Dendritic cell treated with granulocyte-macrophage colony-stimulating factor and Interleukin-4, amounts not matched to agents 40 ng/mL and 50 ng/mL, for 4 days (primary cell): Measurements from ENCODE around the gene NUSAP1.
"Not testable (repeated sequence)": the region's sequence is repeated elsewhere in the genome, so short reads cannot be mapped to it uniquely, and the experiment has no call there.

Experiments
- H3K27ac Mint-ChIP-seq: one replicate; pipeline ENCODE4 v1.8.0; 2022; ENCODE audit warnings: mild to moderate bottlenecking, mixed read lengths
- H3K27me3 Mint-ChIP-seq: one replicate; pipeline ENCODE4 v1.8.0; 2022; ENCODE audit warnings: mild to moderate bottlenecking, mixed read lengths
- H3K36me3 Mint-ChIP-seq: one replicate; pipeline ENCODE4 v1.8.0; 2022; ENCODE audit warnings: low read depth, mixed read lengths
- H3K4me1 Mint-ChIP-seq: one replicate; pipeline ENCODE4 v1.8.0; 2022; ENCODE audit warnings: low read depth, mixed read lengths
- H3K4me3 Mint-ChIP-seq: one replicate; pipeline ENCODE4 v1.8.0; 2022; ENCODE audit warnings: mild to moderate bottlenecking, moderate library complexity, mixed read lengths
- H3K9me3 Mint-ChIP-seq: one replicate; pipeline ENCODE4 v1.8.0; 2022; ENCODE audit warnings: mixed read lengths
- intact Hi-C: fragments of 100-400 bp; cut with micrococcal nuclease; formaldehyde crosslinking; loops from one replicate; pipeline ENCODE4 v1.15.0; 2022

Gene NUSAP1

GRCh38 chr15:41332194-41333025 is at the start of gene NUSAP1, which contains the start of gene OIP5:
NUSAP1 (plus strand) TSS chr15:41332881; CDS start chr15:41332958, 77 bp downstream.
OIP5 (minus strand) TSS chr15:41332591; CDS start chr15:41332561, 30 bp downstream.
- Mint-ChIP-seq H3K4me1 (peaks cover 29% of the 10 kb centered on the region), H3K4me3 (peak within 1 kb of the TSS; percentile 99), H3K27ac (peak within 1 kb of the TSS; percentile 93), H3K9me3 (no peaks in the 10 kb centered on the region), H3K27me3 (no peaks in the 10 kb centered on the region), H3K36me3 (peaks cover 12% of the 10 kb centered on the region)
- intact Hi-C loops, result loop anchor here (1.0 kb wide), 1 partner anchor 45 kb away; no protein-coding TSS in a partner anchor

- intact Hi-C loops, result loop anchor here (2.0 to 10.0 kb wide), 2 partner anchors 52 to 122 kb away; partner anchors contain the start of genes CHP1, EXD1 and NDUFAF1
- not testable (repeated sequence) for H3K27me3 Mint-ChIP-seq, H3K9me3 Mint-ChIP-seq
- peaks cover 72% of the 10 kb centered on the region for H3K36me3 Mint-ChIP-seq
- peaks cover 23% of the 10 kb centered on the region for H3K4me1 Mint-ChIP-seq
- H3K4me3 Mint-ChIP-seq, result peak overlapping the region; percentile 92
- peak overlapping the region; percentile 97 for H3K27ac Mint-ChIP-seq
Observed at GRCh38 chr15:41282980-41283652, 49.6 kb upstream of the NUSAP1 start.

- Mint-ChIP-seq H3K4me1 (peaks cover 28% of the 10 kb centered on the region), H3K27ac (peak overlapping the region; percentile 97), H3K4me3 (peak overlapping the region; percentile 92), H3K9me3 (no peaks in the 10 kb centered on the region), H3K27me3 (no peaks in the 10 kb centered on the region), H3K36me3 (peaks cover 73% of the 10 kb centered on the region)
- intact Hi-C loops, result loop anchor here (2.0 to 10.0 kb wide), 2 partner anchors 53 to 121 kb away; partner anchors contain the start of genes CHP1, EXD1 and NDUFAF1
Observed at GRCh38 chr15:41283653-41284426, 48.8 kb upstream of the NUSAP1 start.

- Mint-ChIP-seq H3K27ac (peak overlapping the region; percentile 97), H3K4me1 (peaks cover 29% of the 10 kb centered on the region), H3K27me3 (no peaks in the 10 kb centered on the region), H3K4me3 (peak overlapping the region; percentile 92), H3K36me3 (peaks cover 68% of the 10 kb centered on the region), H3K9me3 (no peaks in the 10 kb centered on the region)
- intact Hi-C loops, result loop anchor here (10.0 kb wide), 1 partner anchor 120 kb away; the partner anchor contains the start of gene NDUFAF1
Observed at GRCh38 chr15:41284427-41285177, 48.1 kb upstream of the NUSAP1 start.

- no peaks in the 10 kb centered on the region for H3K27me3 Mint-ChIP-seq
- H3K27ac Mint-ChIP-seq, result peak overlapping the region; percentile 97
- H3K4me3 Mint-ChIP-seq, result peak overlapping the region; percentile 92
- peaks cover 29% of the 10 kb centered on the region for H3K4me1 Mint-ChIP-seq
- no peaks in the 10 kb centered on the region for H3K9me3 Mint-ChIP-seq
- peaks cover 62% of the 10 kb centered on the region for H3K36me3 Mint-ChIP-seq
- intact Hi-C loops, result loop anchor here (10.0 kb wide), 1 partner anchor 120 kb away; the partner anchor contains the start of gene NDUFAF1
Observed at GRCh38 chr15:41285285-41285684, 47.4 kb upstream of the NUSAP1 start.

GRCh38 chr15:41286665-41287333 is 45.9 kb upstream of the NUSAP1 start:
- Mint-ChIP-seq H3K4me3 (no peak overlapping the region), H3K27me3 (no peaks in the 10 kb centered on the region), H3K4me1 (peaks cover 39% of the 10 kb centered on the region), H3K9me3 (no peaks in the 10 kb centered on the region), H3K27ac (peak overlapping the region; percentile 46), H3K36me3 (peaks cover 62% of the 10 kb centered on the region)
- intact Hi-C loops, result loop anchor here (1.0 to 10.0 kb wide), 2 partner anchors 47 to 118 kb away; partner anchors contain the start of gene NDUFAF1

GRCh38 chr15:41288464-41288863 is 44.2 kb upstream of the NUSAP1 start:
- no peak overlapping the region for H3K4me3 Mint-ChIP-seq
- H3K4me1 Mint-ChIP-seq, result peaks cover 42% of the 10 kb centered on the region
- H3K9me3 Mint-ChIP-seq, result no peaks in the 10 kb centered on the region
- no peak overlapping the region for H3K27ac Mint-ChIP-seq
- peaks cover 59% of the 10 kb centered on the region for H3K36me3 Mint-ChIP-seq
- H3K27me3 Mint-ChIP-seq, result no peaks in the 10 kb centered on the region
- intact Hi-C loops, result loop anchor here (10.0 kb wide), 1 partner anchor 116 kb away; the partner anchor contains the start of gene NDUFAF1

- H3K27ac Mint-ChIP-seq, result no peak overlapping the region
Observed at GRCh38 chr15:41289953-41290352, 42.7 kb upstream of the NUSAP1 start.

GRCh38 chr15:41291065-41291631 is 41.5 kb upstream of the NUSAP1 start:
- Mint-ChIP-seq H3K4me3 (peak overlapping the region; percentile 23), H3K27ac (peak overlapping the region; percentile 81), H3K27me3 (no peaks in the 10 kb centered on the region)

More at GRCh38 chr15:41289953-41290352, 42.7 kb upstream of the NUSAP1 start:
- Mint-ChIP-seq H3K4me3 (no peak overlapping the region), H3K27me3 (no peaks in the 10 kb centered on the region), H3K4me1 (peaks cover 36% of the 10 kb centered on the region), H3K9me3 (no peaks in the 10 kb centered on the region), H3K36me3 (peaks cover 59% of the 10 kb centered on the region)
- intact Hi-C loops, result loop anchor here (10.0 kb wide), 1 partner anchor 115 kb away; the partner anchor contains the start of gene NDUFAF1

GRCh38 chr15:41292521-41292920 is 40.2 kb upstream of the NUSAP1 start:
- Mint-ChIP-seq H3K4me1 (peaks cover 20% of the 10 kb centered on the region), H3K27me3 (no peaks in the 10 kb centered on the region), H3K9me3 (no peaks in the 10 kb centered on the region), H3K27ac (peak overlapping the region; percentile 81), H3K4me3 (no peak overlapping the region), H3K36me3 (peaks cover 59% of the 10 kb centered on the region)
- intact Hi-C loops, result no loop called here

More at GRCh38 chr15:41291065-41291631, 41.5 kb upstream of the NUSAP1 start:
- H3K36me3 Mint-ChIP-seq, result peaks cover 59% of the 10 kb centered on the region
- H3K4me1 Mint-ChIP-seq, result peaks cover 29% of the 10 kb centered on the region
- intact Hi-C loops, result no loop called here
- no peaks in the 10 kb centered on the region for H3K9me3 Mint-ChIP-seq

GRCh38 chr15:41301139-41301538 is 31.5 kb upstream of the NUSAP1 start:
- H3K9me3 Mint-ChIP-seq, H3K4me3 Mint-ChIP-seq, H3K4me1 Mint-ChIP-seq, intact Hi-C loops, H3K27ac Mint-ChIP-seq, H3K27me3 Mint-ChIP-seq: not testable (repeated sequence)
- peaks cover 48% of the 10 kb centered on the region for H3K36me3 Mint-ChIP-seq

- Mint-ChIP-seq H3K36me3 (peaks cover 43% of the 10 kb centered on the region), H3K27ac (no peak overlapping the region), H3K27me3 (no peaks in the 10 kb centered on the region), H3K9me3 (no peaks in the 10 kb centered on the region), H3K4me1 (peaks cover 5% of the 10 kb centered on the region), H3K4me3 (no peak overlapping the region)
- intact Hi-C loops, result no loop called here
Observed at GRCh38 chr15:41301587-41301986, 31.1 kb upstream of the NUSAP1 start.
